ENCODE measurements around the gene BPIFB3. TPM values are rescaled to one million over a fixed set of nuclear protein-coding genes. Genes with fewer than 3 reads are reported as not detected.
A peak's percentile ranks its signal among the peaks of the same experiment; 100 is the strongest.

BPIFB3 gene
- total RNA-seq, 1 donor from 2014 or later = not detected

DNA sequence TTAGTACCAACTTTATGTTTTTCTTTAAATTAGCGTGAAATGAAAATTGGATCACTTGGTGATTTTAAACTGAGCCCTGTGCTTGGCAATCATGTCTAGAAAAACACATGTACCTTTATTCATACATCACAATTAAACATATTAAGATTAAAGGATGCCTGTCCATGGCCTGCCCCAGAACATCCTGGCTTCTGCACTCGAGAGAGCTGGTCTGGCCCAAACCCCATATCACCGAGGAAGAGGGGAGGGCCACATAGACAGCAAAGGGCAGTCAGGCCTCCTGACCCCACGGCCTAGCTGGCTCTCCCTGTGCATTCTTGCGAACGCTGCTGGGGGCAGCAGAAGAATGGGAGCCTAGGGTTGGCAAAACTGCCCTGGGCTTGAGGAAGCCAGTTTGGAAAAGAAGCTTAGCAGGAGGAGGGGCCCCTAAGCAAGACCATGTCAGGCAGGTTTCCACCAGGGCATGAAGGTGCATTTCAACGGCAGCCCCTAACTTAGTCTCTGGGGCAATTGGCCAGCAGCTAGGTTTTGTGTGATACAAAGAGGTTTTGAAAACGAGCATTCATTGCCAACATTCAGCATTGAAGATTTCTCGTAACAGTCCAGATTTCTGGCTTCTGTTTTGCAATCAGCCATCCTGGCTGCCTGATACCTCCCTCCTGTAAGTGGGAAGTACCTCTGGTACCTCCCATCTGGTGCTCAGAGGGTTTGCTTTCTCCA lies 8.6 kb downstream of the BPIFB3 start:
- no peak for TF ChIP-seq CTCF (IDR thresholded peaks at IDR 0.05)
- H3K4me3 Mint-ChIP-seq (ENCODE audit: unreplicated experiment) = no peak overlapping the region
- H3K27ac Mint-ChIP-seq (ENCODE audit: unreplicated experiment) = no peak overlapping the region
- H3K27me3 Mint-ChIP-seq (ENCODE audit: low read depth) = peaks cover 22% of the 10 kb centered on the region
- peak; percentile 32 for DNase-seq (ENCODE audit: low spot score)
- H3K36me3 Mint-ChIP-seq (ENCODE audit: low read depth) = no peaks in the 10 kb centered on the region
- H3K4me1 Mint-ChIP-seq (ENCODE audit: low read depth) = no peaks in the 10 kb centered on the region
- no peaks in the 10 kb centered on the region for H3K9me3 Mint-ChIP-seq (ENCODE audit: low read depth)

- peaks cover 20% of the 10 kb centered on the region for H3K27me3 Mint-ChIP-seq (ENCODE audit: low read depth)
- no peaks in the 10 kb centered on the region for H3K9me3 Mint-ChIP-seq (ENCODE audit: low read depth)
- no peaks in the 10 kb centered on the region for H3K4me1 Mint-ChIP-seq (ENCODE audit: low read depth)
- no peak overlapping the region for H3K27ac Mint-ChIP-seq (ENCODE audit: unreplicated experiment)
- H3K36me3 Mint-ChIP-seq (ENCODE audit: low read depth) = no peaks in the 10 kb centered on the region
- no peak for TF ChIP-seq CTCF (IDR thresholded peaks at IDR 0.05)
- peak; percentile 13 for DNase-seq (ENCODE audit: low spot score)
- H3K4me3 Mint-ChIP-seq (ENCODE audit: unreplicated experiment) = no peak overlapping the region
Observed at GRCh38 chr20:33062825-33063149, 9.1 kb downstream of the BPIFB3 start.

DNA sequence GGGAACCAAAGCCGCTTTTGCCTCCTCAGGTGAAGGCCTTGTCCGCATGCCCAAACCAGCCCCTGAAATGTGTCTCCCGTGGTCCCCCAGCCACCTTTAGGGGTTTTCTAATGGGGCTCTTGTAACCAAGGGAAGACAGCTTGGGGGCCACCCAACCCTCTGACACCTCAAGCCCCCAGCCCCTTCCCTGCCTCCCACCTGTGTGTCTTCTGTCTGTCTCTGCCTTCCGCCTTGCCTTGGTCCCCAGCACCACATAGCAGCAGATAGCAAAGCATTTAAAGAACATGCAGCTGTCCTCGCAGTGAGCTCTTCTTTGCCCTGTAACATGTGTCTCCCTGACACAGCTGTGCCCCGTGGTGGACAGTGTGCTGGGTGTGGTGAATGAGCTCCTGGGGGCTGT lies 9.6 kb downstream of the BPIFB3 start:
- no peak overlapping the region for H3K4me3 Mint-ChIP-seq (ENCODE audit: unreplicated experiment)
- H3K27me3 Mint-ChIP-seq (ENCODE audit: low read depth) = peaks cover 21% of the 10 kb centered on the region
- H3K4me1 Mint-ChIP-seq (ENCODE audit: low read depth) = no peaks in the 10 kb centered on the region
- H3K9me3 Mint-ChIP-seq (ENCODE audit: low read depth) = no peaks in the 10 kb centered on the region
- H3K36me3 Mint-ChIP-seq (ENCODE audit: low read depth) = no peaks in the 10 kb centered on the region
- TF ChIP-seq CTCF (IDR thresholded peaks at IDR 0.05) = no peak
- no peak overlapping the region for H3K27ac Mint-ChIP-seq (ENCODE audit: unreplicated experiment)
- DNase-seq (ENCODE audit: low spot score) = no peak

DNA sequence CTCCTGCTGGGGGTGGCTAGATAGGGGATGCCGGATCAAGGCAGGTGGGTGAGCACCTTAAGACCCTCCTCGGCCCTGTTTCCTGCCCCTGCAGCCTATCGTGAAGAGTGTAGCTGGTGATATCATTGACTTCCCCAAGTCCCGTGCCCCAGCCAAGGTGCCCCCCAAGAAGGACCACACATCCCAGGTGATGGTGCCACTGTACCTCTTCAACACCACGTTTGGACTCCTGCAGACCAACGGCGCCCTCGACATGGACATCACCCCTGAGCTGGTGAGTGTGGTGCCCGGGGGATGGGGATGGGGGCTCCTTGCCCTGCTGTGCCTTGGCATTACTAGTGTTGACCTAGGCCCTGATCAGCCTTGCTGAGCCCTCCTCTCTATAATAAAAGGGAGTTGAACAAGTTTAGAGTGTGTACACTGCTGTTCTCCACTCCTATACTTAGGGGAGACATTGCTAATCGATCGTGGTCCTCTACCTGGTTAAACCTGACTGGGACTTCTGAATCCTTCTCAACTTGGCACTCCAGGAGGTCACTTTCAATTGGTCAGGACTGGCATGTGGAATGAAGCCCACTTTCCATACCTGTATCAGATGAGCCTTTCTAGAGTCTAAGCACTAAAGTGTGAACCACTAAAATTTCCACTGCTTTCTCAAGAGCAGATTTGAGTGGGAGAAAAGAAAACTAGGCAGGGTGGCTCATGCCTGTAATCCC lies 11.0 kb downstream of the BPIFB3 start:
- no peak overlapping the region for H3K27ac Mint-ChIP-seq (ENCODE audit: unreplicated experiment)
- no peaks in the 10 kb centered on the region for H3K36me3 Mint-ChIP-seq (ENCODE audit: low read depth)
- H3K4me3 Mint-ChIP-seq (ENCODE audit: unreplicated experiment) = no peak overlapping the region
- H3K27me3 Mint-ChIP-seq (ENCODE audit: low read depth) = peaks cover 25% of the 10 kb centered on the region
- no peaks in the 10 kb centered on the region for H3K9me3 Mint-ChIP-seq (ENCODE audit: low read depth)
- DNase-seq (ENCODE audit: low spot score) = peak; percentile 79
- no peaks in the 10 kb centered on the region for H3K4me1 Mint-ChIP-seq (ENCODE audit: low read depth)
- TF ChIP-seq CTCF (IDR thresholded peaks at IDR 0.05) = no peak

DNA sequence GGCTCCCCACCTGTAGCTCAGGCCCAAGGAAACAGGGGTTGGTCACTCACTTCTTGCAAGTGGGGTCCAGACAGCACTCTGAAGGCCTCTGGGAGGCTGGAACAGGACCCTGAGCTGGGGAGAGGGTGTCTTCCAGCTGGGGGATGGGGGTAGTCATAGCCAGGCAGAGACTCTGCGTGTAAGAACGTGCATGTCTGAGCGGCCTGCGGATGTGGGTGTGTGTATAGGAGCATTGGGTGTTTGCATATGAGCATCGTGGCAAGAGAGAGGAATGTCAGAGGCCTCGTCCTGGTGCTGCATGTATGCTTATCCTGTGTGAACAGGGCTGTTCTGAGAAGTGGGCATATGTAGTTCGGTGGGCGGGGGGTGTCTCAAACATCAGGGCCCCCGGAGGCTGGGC lies 12.1 kb downstream of the BPIFB3 start:
- Mint-ChIP-seq H3K4me3 (ENCODE audit: unreplicated experiment) (no peak overlapping the region), H3K9me3 (ENCODE audit: low read depth) (no peaks in the 10 kb centered on the region), H3K27ac (ENCODE audit: unreplicated experiment) (no peak overlapping the region), H3K4me1 (ENCODE audit: low read depth) (no peaks in the 10 kb centered on the region), H3K27me3 (ENCODE audit: low read depth) (peaks cover 32% of the 10 kb centered on the region), H3K36me3 (ENCODE audit: low read depth) (no peaks in the 10 kb centered on the region)
- peak; percentile 75 for DNase-seq (ENCODE audit: low spot score)
- no peak for TF ChIP-seq CTCF (IDR thresholded peaks at IDR 0.05)

All from chondrocyte (in vitro differentiated cells).